ENCODE measurements around the gene PLA2G4D.

PLA2G4D gene, protein sequence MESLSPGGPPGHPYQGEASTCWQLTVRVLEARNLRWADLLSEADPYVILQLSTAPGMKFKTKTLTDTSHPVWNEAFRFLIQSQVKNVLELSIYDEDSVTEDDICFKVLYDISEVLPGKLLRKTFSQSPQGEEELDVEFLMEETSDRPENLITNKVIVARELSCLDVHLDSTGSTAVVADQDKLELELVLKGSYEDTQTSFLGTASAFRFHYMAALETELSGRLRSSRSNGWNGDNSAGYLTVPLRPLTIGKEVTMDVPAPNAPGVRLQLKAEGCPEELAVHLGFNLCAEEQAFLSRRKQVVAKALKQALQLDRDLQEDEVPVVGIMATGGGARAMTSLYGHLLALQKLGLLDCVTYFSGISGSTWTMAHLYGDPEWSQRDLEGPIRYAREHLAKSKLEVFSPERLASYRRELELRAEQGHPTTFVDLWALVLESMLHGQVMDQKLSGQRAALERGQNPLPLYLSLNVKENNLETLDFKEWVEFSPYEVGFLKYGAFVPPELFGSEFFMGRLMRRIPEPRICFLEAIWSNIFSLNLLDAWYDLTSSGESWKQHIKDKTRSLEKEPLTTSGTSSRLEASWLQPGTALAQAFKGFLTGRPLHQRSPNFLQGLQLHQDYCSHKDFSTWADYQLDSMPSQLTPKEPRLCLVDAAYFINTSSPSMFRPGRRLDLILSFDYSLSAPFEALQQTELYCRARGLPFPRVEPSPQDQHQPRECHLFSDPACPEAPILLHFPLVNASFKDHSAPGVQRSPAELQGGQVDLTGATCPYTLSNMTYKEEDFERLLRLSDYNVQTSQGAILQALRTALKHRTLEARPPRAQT

DNA sequence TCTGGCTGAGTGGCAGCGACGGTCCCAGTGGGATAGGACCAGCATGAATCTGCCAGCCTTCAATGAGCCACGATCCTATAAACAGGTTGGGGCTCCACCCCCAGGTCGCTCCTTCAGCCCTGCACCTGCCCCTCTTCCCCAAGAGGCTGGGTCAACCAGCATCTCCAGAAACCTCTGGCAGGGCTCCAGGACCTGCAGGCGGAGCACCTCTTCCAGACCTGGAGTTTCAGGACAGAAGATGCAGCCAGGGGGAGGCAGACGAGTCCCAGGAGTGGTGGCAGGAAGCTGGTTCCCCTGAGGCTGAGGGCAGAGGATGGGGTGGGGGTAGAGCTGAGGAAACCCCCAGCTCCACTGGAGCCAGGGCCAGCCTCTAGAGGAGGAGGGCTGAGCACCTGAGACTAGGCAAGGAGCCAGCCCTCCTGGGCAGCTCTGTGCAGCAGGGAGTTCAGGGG, at the start of gene PLA2G4D:
TSS of gene PLA2G4D (minus strand) at position 51 of the 452 bp plus-strand sequence. CDS start 103 bp downstream, outside the sequence.
- DNase-seq, result no peak

DNA sequence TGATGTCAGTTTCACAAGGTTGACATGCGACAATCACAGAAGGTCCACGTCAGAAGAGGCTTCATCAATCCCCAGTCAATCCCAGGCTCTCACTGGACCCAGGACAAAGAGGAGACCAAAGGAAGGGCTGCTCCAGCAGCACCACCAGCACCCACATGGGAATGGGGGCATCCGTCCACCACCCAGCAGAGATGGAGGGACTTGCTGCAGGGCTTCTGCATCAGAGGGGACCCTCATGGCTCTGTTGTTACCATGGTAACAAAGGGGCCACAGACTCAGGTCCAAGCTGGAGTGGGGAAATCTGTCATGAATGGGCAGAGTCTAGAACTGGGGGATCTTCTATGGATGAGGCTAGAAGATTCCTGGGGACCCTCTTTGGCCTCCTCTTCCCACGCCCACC, 49.0 kb upstream of the PLA2G4D start:
- DNase-seq, result no peak

DNA sequence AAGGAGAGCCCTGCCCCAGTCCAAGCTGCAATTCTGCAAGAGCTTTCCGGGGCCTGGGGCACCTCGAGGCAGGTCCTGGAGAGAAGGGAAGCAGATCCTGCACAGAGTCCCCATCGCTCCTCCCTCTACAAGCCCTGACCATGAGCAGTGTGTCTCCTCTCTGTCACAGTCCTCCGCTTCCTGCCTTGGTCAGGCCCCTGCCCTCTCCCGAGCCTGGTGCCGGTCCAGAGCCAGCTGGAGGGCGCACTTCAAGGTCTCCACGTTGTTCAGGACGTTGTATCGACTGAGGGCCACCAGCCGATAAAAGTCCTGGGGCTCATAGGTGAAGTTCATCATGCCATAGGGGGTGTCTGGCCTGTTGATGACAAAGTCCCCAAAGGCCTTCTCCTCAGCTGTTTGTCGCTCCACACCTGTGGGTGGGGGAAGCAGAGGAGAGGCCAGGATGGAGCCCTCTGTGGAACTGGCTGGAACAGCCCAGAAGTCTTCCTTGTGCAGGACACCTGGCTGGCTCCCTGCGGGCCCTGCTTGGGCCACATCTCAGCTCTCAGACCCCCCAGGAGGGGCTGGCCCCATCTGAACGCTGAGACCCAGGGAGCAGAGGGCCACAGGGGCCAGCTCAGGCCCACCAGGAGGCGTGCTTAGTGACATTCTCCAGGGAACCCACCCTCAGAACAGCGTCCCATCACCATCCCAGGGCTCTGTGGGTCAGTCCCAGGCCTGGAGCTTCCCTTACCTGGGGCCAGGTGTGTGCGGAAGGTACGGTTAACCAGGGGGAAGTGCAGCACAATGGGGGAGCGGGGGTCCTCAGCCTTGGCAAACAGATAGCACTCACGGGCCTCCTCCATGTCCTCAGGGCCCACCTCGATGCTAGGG, 47.7 kb upstream of the PLA2G4D start:
- no peak for DNase-seq

DNA sequence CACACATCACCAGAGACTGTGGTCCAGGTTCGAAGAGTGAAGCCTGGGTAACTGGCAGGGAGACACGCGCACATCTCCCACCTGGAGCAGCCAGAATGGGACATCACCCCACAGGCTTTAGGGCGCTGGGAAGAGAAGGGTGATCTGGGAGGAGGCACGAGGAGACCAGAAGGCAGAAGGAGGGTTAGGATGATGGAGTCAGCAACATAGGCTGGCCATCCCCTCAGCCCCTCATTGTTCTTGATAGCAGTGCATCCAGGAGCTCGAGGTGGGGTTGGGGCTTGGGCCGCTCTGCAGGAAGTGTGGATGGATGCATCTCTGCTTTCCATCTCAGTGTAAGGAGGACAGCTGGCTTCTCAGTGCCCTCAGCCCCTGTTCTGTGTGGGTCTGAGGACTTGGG, 46.9 kb upstream of the PLA2G4D start:
- DNase-seq, result no peak

DNA sequence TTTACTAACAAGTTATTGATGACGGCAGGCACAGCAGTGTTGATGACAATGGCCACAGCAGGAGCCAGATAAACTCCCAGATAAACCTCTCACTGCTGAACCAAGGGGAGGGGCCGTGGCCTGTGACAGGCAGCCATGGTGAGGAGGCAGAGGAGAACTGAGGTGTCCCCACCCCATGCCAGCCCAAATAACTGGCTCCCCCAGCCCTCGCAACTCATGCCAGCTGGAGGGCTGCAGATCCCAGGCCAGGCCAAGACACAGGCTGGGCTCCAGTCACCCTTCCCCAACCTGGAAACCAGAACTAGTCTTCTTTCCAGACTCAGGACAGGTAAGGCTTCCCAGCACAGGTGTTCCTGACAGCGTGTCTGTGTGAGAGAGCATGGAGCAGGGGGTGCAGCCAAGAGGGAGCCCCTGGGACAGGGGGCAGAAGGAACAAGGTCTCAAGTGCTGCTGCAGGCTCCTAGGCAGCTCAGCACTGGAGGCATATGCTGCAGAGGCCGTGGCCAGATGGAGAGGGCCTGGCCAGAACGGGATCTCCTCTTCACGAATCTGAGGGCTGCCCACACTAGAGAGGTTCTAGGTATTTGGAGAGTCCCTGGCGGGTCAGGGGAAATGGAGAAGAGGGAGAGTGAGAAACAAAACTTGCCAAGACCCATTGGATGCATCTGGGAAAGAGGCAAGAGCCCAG, 46.2 kb upstream of the PLA2G4D start:
- no peak for DNase-seq

DNA sequence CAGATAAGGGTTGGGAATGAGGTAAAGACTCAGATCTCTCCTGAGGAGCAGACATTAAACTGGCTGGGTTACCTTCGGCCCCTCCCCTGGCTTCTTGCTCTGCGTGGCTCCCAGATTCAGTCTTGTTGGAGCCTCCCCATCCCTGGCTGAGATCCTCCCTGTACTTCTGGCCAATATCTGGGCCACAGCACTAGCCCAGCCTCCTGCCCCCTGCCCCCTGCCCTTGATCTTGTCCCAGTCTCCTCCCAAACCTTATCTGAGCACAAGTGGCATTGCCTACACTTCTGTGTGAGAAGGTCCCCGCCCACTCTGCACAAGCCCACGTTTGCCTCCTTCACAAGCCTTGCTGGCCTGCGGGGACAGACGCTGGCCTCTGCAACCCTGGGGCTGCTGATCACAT, 45.2 kb upstream of the PLA2G4D start:
- DNase-seq, result no peak

DNA sequence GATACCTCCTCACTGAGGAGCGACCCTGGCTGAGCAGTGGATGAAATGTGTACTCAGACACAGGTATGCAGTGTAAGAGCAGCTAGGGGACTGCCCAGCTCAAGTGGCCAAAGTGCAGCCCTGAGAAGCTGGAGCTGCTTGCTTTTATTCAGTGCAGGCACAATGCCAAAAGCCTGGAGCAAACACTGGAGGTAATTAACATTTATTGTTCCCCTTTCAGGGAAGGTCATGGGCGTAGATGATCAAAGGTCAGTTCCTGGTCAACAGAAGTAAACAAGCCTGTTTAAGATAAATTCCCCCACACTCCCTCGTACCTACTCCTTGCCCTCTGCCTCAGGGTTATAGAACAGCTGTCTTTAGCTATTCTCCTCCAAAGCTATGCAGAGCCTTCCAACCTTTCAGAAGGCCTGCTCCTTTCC, 44.6 kb upstream of the PLA2G4D start:
- DNase-seq, result no peak

DNA sequence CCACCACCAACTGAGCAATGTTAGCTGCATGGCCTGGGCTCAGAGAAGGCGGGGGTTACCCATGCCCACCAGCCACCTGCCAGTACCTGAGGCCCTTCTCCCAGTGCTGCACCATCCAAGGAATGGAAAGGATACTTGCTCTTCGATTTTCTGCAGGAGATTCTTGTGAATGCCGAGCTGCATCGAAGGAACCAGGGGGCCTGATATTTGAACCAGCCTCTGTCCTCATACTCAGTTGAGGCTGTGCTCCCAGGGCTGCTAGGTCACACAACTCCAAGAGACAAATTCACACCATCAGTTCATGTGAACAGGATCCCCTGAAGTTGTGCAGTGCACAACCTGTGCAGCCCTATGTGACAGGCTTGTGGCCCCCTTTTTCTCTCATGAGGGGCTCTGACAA, 44.0 kb upstream of the PLA2G4D start:
- no peak for DNase-seq

DNA sequence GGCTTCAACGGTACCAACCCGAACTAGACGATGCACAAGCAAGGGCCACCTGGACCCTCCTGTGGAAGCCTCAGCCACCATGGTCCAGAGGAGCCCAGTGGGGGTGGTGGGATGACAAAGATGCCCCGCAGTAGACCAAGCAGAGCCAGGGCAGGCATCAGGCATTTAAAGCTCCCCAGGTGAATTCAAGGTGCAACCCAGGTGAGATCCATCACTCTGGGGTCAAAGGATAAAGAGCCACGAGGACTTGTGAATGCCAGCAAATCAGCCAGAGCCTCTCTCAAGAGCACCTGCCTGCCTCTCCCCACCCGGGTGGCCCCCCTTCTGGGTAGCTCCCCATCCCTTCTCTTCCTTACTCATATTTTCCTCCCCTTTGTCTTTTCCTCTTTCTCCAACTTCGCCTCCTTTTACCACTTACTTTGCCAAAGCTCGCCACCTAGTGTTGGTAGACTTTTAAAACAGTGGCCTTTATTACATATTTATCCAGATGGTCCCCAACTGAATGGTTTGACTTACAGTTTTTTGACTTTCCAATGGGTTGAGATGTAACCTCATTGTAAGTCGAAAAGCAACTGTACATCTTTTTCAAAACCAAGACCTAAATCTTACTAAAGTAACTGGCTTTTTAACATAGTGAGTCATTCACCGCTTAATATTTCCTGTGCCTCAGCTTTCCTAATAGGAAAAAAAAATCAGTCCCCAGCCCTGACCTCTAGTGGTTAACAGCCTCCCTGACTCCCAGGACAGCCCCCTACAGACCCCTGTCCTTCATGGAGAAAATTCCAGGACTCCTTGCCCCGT, 43.3 kb upstream of the PLA2G4D start:
- DNase-seq, result peak; percentile 6 to 53

DNA sequence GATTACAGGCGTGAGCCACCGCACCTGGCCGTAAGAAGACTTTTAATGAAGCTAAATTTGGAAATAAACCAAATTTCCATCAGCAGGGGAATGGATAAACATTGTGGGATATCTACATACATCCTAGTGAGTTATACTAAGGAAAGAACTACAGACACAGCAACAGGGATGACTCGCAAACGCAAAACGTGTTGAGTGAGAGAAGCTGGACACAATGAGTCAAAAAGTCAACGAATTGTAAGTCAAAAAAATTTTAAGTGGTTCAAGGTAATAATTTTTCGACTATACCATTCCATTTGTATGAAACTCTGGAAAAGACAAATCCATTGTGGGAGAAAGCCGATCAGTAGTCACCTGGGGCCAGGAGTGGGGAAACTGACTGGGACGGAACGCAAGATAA, 42.2 kb upstream of the PLA2G4D start:
- no peak for DNase-seq

DNA sequence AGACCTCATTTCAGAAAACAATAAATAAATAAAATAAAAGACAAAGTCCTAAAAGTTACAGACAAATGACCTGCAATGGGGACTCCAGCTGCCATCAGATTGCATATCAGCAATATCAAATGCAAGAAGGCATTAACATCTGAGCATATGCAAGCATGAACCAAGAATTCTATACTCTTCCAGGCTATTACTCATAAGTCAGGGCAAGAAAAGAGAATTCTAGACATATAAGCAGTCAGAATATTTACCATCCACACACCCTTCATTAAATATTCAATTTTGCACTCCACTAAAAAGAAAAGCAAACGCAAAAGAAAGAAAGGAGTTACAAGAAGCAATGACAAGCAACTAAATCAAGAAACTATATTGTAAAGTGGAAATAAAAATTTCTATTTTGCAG, 41.0 kb upstream of the PLA2G4D start:
- no peak for DNase-seq

DNA sequence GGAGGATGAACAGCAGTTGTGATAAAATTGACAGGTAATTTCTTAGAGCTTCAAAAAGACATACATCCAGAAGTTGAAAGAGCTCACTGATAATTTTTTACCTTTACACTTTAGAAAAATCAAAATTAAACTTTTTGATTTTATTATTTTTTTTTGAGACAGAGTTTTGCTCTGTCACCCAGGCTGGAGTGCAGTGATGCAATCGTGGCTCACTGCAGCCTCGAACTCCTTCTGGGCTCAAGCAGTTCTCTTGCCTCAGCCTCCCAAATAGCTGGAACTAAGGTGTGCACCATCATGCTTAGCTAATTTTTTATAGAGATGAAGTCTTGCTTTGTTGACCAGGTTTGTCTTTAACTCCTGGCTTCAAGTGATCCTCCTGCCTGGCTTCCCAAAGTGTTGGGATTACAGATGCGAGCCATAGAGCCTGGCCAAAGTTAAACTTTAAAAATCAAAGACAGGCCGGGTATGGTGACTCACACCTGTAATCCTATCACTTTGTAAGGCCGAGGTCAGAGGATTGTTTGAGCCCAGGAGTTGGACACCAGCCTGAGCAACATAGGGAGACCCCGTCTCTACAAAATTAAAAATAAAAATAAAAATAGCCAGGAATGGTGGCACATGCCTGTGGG, 40.4 kb upstream of the PLA2G4D start:
- DNase-seq, result no peak

DNA sequence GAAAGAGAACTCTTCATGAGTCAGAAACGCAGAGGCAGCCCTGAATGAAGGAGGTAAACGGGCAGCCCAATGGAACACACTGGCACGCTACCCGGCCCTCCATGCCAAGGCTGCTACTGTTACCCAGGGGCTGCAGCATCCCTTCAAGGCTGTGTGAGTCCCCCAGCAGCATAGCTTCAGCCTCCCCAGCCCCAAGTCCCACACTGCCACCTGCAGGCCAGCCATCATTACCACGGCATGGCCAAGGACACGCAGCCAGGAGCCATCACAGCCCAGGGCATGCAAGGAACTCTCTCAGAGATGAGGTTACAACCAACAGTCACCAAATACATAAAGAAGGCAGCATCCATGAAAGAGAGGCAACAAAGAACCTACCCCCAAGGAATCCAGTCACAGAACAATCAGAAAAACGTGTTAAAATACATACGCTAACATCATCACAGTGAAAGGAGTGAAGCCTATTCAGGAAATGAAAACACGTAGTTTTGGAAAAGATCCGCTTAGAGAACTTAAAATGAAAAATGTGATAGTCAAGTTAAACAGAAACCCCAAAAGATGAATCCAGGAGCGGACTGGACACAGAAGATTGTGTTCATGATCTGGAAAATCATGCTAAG, 39.6 kb upstream of the PLA2G4D start:
- DNase-seq, result peak in 1 of 2 donors; percentile 33

DNA sequence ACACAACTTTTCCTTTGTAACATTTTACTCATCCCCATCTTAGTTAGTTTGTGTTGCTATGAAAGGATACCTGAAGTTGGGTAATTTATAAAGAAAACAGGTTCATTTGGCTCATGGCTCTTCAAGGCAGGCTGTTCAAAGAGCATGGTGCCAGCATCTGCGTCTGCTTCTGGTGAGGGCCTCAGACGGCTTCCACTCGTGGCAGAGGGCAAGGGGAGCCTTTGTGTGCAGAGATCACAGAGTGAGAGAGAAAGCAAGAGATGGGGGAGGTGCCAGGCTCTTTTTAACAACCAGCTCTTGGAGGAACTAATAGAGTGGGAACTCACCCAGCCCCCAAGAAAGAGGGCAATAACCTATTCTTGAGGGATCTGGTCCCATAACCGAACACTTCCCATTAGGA, 39.0 kb upstream of the PLA2G4D start:
- DNase-seq, result no peak

DNA sequence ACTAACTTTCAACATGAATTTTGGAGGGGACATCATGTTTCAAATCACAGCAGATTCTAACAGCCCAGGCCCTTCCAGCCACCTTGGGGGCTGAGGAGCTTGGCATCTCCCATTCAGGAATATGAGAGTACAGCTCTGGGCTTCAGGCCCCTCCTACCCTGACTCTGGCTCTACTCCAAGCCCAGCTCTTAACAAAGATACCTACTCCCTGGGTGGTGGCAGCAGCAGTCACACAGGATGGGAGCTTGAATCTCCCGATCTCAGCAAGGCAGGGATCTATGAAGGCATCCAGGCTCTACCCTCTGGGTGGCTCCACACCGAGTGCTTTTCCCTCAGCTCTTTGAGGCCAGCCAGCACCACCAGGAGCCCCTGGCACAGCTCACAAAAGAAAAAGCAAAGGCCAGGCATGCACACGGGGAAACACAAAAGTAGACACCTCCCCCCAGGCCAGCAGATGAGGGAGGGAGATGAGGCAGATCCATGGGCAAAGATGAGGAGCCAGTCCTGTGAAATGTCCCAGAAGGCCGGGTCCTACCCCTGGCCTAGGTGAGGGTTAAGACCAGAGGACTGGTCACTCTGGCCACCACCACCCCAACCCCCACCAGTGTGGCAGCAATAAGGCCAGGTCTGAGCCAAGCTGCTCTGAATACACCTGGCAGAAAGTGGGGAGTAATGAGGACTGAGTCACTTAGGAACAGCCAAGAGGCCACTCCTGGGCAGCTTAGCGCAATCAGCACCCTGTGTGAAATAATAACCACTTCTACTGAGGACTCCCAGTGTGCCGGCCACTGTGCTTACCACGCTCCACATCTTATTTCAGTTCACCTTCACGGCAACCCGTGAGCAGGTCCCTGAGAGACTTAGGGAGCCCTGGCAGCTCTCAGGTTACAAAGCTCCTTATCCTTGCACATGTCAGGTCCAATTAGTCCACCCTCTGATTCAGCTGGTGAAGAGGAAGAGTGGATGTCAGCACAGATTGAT, 37.8 kb upstream of the PLA2G4D start:
- no peak for DNase-seq

DNA sequence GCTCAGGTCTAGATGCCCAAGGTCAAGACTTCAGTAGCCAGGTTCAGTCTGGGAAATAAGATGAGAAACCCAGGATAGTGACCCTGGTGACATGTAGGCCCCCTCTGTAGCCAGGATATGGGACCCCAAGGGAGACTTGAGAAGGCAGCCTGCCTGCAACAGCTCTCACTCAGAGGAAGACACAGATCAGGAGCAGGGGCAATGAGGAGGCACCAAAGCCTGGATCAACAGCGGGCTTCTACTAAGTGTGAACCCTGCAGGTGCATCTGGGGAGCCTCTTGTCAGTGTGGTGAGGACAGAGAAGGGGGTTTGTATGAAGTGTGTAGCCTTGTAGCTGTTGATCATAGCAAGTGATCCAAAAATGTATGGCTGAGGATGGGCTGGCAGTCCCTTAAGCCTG, 36.6 kb upstream of the PLA2G4D start:
- no peak for DNase-seq

DNA sequence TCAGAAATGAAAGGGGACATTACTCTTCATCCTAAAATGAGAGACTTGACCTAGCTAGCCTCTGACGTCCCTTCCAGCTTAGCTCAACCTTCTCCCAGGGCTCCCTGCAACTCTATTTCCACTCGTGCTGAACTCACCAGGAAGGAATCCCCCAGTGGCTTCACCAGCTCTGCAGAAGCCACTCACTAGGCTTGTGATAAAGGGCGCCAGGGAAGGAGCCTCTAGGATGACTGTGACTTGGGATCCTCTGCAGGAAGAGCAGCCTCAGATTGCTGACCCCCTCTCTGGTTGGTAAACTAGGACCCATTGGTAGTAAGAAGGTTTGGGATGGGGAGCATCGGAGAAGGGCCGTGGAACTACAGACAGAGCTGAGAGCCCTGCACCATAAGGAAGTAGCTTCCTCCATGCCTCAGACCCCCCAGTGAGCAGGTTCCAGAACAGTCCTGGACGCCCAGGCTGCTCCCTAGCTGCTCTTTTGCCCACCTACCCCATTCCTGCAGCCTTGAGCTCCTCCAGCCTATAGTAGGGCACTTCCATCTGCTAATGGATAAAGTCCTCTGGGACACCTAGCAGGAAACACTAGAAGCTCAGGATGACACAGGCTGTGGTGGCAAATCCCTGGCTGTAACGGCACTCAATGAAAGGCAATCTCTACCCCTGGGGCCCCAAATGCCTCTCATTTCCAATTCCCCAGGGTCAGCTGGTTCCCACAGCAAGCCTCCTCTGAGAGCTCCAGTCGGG, 36.1 kb upstream of the PLA2G4D start:
- no peak for DNase-seq

DNA sequence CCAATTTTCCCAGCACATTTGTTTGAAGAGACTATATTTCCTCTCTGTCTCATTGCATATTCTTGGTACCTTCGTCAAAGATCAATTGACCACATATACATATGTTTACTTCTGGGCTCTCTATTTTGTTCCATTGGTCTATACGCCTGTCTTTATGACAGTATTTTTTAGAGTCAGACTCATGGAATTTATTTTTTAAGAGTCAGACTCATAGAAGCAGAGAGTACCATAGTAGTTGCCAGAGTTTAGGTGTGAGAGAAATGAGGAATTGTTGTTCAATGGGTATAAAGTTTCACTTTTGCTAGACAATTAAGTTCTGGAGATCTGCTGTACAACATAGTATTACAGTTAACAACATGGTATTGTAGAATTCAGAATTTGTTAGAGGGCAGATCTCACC, 35.0 kb upstream of the PLA2G4D start:
- DNase-seq, result no peak

DNA sequence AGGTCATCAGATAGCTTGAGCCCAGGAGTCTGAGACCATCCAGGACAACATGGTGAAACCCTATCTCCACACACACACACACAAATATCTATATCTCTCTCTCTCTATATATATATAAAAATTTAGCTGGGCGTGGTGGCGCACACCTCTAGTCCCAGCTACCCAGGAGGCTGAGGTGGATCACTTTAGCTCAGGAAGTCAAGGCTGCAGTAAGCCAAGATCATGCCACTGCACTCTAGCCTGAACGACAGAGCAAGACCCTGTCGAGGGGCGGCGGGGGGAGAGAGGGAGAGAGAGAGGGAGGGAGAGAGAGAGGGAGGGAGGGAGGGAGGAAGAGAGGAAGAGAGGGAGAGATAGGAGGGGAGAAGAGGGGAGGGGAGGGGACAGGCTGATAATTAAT, 34.1 kb upstream of the PLA2G4D start:
- no peak for DNase-seq
